K562 (cell line): ENCODE measurements around the gene PAH. TPM values are rescaled to one million over a fixed set of nuclear protein-coding genes. Genes with fewer than 3 reads are reported as not detected.

Source experiments
- ATAC-seq: fragments of 200-7000 bp; cut with Tn5 transposase; 3 replicates; pipeline ENCODE4 v1.9.1; 2020; ENCODE audit warnings: moderate library complexity
- BruUV-seq: library from RNA; stranded (reverse); fragments of 400-500 nt; replicated peaks from 2 replicates; lab custom pipeline; 2021; lab: Mats Ljungman, UMichigan
- CTCF ChIA-PET: fragments of 300-600 bp; formaldehyde crosslinking; extraction: SDS; loops from one replicate; lab custom pipeline; 2021; ENCODE audit warnings: low intra/inter-chr PET ratio; lab: Yijun Ruan, JAX
- POLR2A ChIA-PET: fragments of 300-600, 350-650 bp; sonication (Branson Sonifier 250); formaldehyde crosslinking; extraction: SDS; loops from one replicate; lab custom pipeline; 2021; ENCODE audit warnings: antibody characterized with exemption, inconsistent platforms; lab: Yijun Ruan, JAX
- DNase-seq, 4 experiments: peaks; one replicate each; pipeline versions ENCODE4 v3.0.0 to v3.0.0-alpha.2; 2011 to 2018; ENCODE audit warnings: low spot score in 3 of 4, mixed read lengths in 3 of 4; ENCODE audit errors: extremely low read depth in 1 of 4
- FAIRE-seq: peaks from 2 replicates; lab custom pipeline; 2011; peaks lifted over from hg19 to GRCh38; lab: Jason Lieb, UNC
- H2AFZ ChIP-seq: 2 replicates; pipeline ENCODE4 v1.6.0; 2011; ENCODE audit warnings: low read depth, low read length, control low read depth, inconsistent platforms
- H3K27ac ChIP-seq: fragments of 200-600 bp; 3 replicates; pipeline ENCODE4 v1.8.0; 2011; ENCODE audit warnings: low read depth, mild to moderate bottlenecking, control low read depth, inconsistent platforms, low read length, moderate library complexity, mixed read lengths; ENCODE audit errors: extremely low read depth
- H3K27me3 ChIP-seq, 2 experiments: fragments of 300-600 bp in 1 of 2; 2 replicates in 1 of 2; 3 replicates in 1 of 2; pipeline versions ENCODE4 v1.6.0 to v1.8.0; 2011; ENCODE audit warnings: inconsistent platforms in 2 of 2, low read length in 2 of 2, mild to moderate bottlenecking in 1 of 2, mixed read lengths in 1 of 2, moderate library complexity in 1 of 2; ENCODE audit not compliant: control insufficient read depth in 2 of 2, insufficient read depth in 2 of 2
- H3K36me3 ChIP-seq: fragments of 300-600 bp; 3 replicates; pipeline ENCODE4 v1.8.0; 2011; ENCODE audit warnings: mild to moderate bottlenecking, low read length, inconsistent platforms; ENCODE audit not compliant: control insufficient read depth, insufficient read depth
- H3K4me1 ChIP-seq, 2 experiments: fragments of 200-600 bp in 1 of 2; replicated peaks in 1 of 2; 2 replicates in 1 of 2; 3 replicates in 1 of 2; pipeline versions ENCODE4 v1.5.1 to v1.8.0; 2011; ENCODE audit warnings: inconsistent platforms in 2 of 2, low read length in 2 of 2, mild to moderate bottlenecking in 1 of 2, mixed read lengths in 1 of 2, moderate library complexity in 1 of 2; ENCODE audit not compliant: control insufficient read depth in 2 of 2, insufficient read depth in 2 of 2
- H3K4me2 ChIP-seq: 2 replicates; pipeline ENCODE4 v1.6.1; 2011; ENCODE audit warnings: low read length, control low read depth, inconsistent platforms, mixed read lengths; ENCODE audit not compliant: insufficient read depth
- H3K4me3 ChIP-seq: fragments of 200-600 bp; sonication (generic), shearing (Covaris generic); 2 replicates; pipeline ENCODE4 v1.5.1; 2016; ENCODE audit warnings: control low read depth, inconsistent platforms
- H3K79me2 ChIP-seq: fragments of 200-600 bp; 3 replicates; pipeline ENCODE4 v1.8.0; 2011; ENCODE audit warnings: low read length, inconsistent platforms; ENCODE audit not compliant: control insufficient read depth, insufficient read depth
- H3K9ac ChIP-seq, 2 experiments: 2 replicates each; pipeline versions ENCODE4 v1.6.0 to v1.6.1; 2011; ENCODE audit warnings: low read depth in 2 of 2, low read length in 2 of 2, control low read depth in 1 of 2, inconsistent platforms in 1 of 2, mild to moderate bottlenecking in 1 of 2, mixed read lengths in 1 of 2; ENCODE audit not compliant: insufficient read depth in 1 of 2
- H3K9me1 ChIP-seq: one replicate; pipeline ENCODE4 v1.6.0; 2011; ENCODE audit warnings: inconsistent platforms, mild to moderate bottlenecking, low read length, moderate library complexity; ENCODE audit not compliant: control insufficient read depth, insufficient read depth
- H3K9me3 ChIP-seq: replicated peaks from 2 replicates; pipeline ENCODE4 v1.5.1; 2011; ENCODE audit warnings: low read depth, low read length, inconsistent platforms; ENCODE audit not compliant: control insufficient read depth, insufficient read depth
- H4K20me1 ChIP-seq: replicated peaks from 2 replicates; pipeline ENCODE4 v1.6.1; 2011; ENCODE audit warnings: low read length, inconsistent platforms, mixed read lengths; ENCODE audit not compliant: control insufficient read depth, insufficient read depth
- BMI1 ChIP-seq: fragments of 150-350 bp; IDR thresholded peaks from 2 replicates; pipeline ENCODE4 v1.6.1; 2014; ENCODE audit warnings: low read length
- CSDE1 ChIP-seq, 2 experiments: fragments of 450-650 bp; IDR thresholded peaks; 2 replicates each; pipeline ENCODE4 v1.6.1; 2016; ENCODE audit warnings: mild to moderate bottlenecking in 1 of 2
- E2F3 ChIP-seq: fragments of 250-450 bp; sonication (Bioruptor Pico); IDR thresholded peaks from 2 replicates; pipeline ENCODE4 v1.4.0; 2020; ENCODE audit warnings: mild to moderate bottlenecking
- FOXM1 ChIP-seq, 2 experiments: fragments of 450-650 bp in 1 of 2; sonication (generic) in 1 of 2; formaldehyde crosslinking in 1 of 2; IDR thresholded peaks; 2 replicates each; pipeline versions ENCODE4 v1.6.1 to v1.9.0; 2017 to 2022; ENCODE audit warnings: low read depth in 2 of 2, mild to moderate bottlenecking in 2 of 2, missing genetic modification reagents in 1 of 2, moderate library complexity in 1 of 2
- RFX5 ChIP-seq: IDR thresholded peaks from 2 replicates; pipeline ENCODE4 v1.6.1; 2011; ENCODE audit warnings: low read depth, mild to moderate bottlenecking, improper control_type of control experiment, low read length
- SETDB1 ChIP-seq: IDR thresholded peaks from one replicate; pipeline ENCODE4 v1.6.1; 2012; ENCODE audit warnings: low read length, control low read depth, inconsistent platforms
- SMAD4 ChIP-seq: fragments of 250-450 bp; sonication (Bioruptor Pico); conservative IDR thresholded peaks from 2 replicates; pipeline ENCODE4 v1.8.0; 2021; ENCODE audit warnings: inconsistent platforms, mild to moderate bottlenecking, moderate library complexity
- TAF7 ChIP-seq: fragments of 450-650 bp; IDR thresholded peaks from 2 replicates; pipeline ENCODE4 v1.6.1; 2016; ENCODE audit warnings: missing genetic modification characterization, missing compliant biosample characterization
- TSC22D4 ChIP-seq: fragments of 450-650 bp; IDR thresholded peaks from 2 replicates; pipeline ENCODE4 v1.6.1; 2016; ENCODE audit warnings: missing genetic modification characterization, missing biosample characterization, control low read depth
- ZBTB7A ChIP-seq: IDR thresholded peaks from 2 replicates; pipeline ENCODE4 v1.6.1; 2011; ENCODE audit warnings: low read depth, mild to moderate bottlenecking, low read length, moderate library complexity, borderline replicate concordance; ENCODE audit not compliant: control insufficient read depth
- ZC3H8 ChIP-seq: fragments of 450-650 bp; IDR thresholded peaks from 2 replicates; pipeline ENCODE4 v1.6.1; 2017
- ZNF134 ChIP-seq: fragments of 250-450 bp; sonication (Bioruptor Pico); conservative IDR thresholded peaks from 2 replicates; pipeline ENCODE4 v1.4.0; 2020
- ZNF586 ChIP-seq: fragments of 450-650 bp; formaldehyde crosslinking; conservative IDR thresholded peaks from 2 replicates; pipeline ENCODE4 v1.4.0; 2020; ENCODE audit warnings: mild to moderate bottlenecking, moderate library complexity
- ZNF668 ChIP-seq: fragments of 250-450 bp; sonication (Bioruptor Pico); IDR thresholded peaks from 2 replicates; pipeline ENCODE4 v1.8.0; 2022; ENCODE audit warnings: mild to moderate bottlenecking, inconsistent platforms
- WGBS: fragments of 100-300 bp; shearing (Covaris generic); methylation state at CpG from one replicate; pipeline ENCODE4 v1.1.6; 2016; ENCODE audit warnings: low coverage, mixed read lengths; ENCODE audit not compliant: insufficient coverage; ENCODE audit errors: missing lambda C conversion rate; 5-methylcytosine and 5-hydroxymethylcytosine counted together
- in situ Hi-C: fragments of 300-500 bp; cut with MboI; formaldehyde crosslinking; loops from 4 replicates; pipeline ENCODE4 v1.15.0; 2018; ENCODE audit warnings: inconsistent platforms, mixed read lengths
- intact Hi-C: fragments of 100-400 bp; cut with micrococcal nuclease; formaldehyde crosslinking; loops from 2 replicates; pipeline ENCODE4 v1.14.2; 2022
- polyA plus RNA-seq, 8 experiments: library from polyadenylated mRNA; depleted of rRNA in 4 of 8; stranded (reverse) in 5 of 8; unstranded in 3 of 8; fragments of >200 nt; fragmentation: Nextera tagmentation in 2 of 8; fragmentation: Illumina TruSeq in 1 of 8; extraction: Ambion mirVana in 2 of 8; extraction: Trizol in 1 of 8; gene quantifications; 2 replicates each; pipeline versions ENCODE4 v1.2.1 to v1.2.3, GENCODE V29; 2011 to 2014; ENCODE audit warnings: inconsistent platforms in 1 of 8, missing spikeins in 1 of 8
- total RNA-seq, 7 experiments: library from RNA; depleted of rRNA in 6 of 7; stranded (reverse); fragments of >200 nt in 6 of 7; fragmentation: Illumina TruSeq in 2 of 7; extraction: Trizol in 2 of 7; gene quantifications; 2 replicates each; pipeline versions ENCODE4 v1.2.1 to v1.2.3, GENCODE V29; 2011 to 2021; ENCODE audit warnings: low replicate concordance in 1 of 7
- TF ChIP-seq, protein P1 (sequence below): fragments of 250-450 bp; sonication (Bioruptor Pico); IDR thresholded peaks from 2 replicates; pipeline ENCODE4 v1.4.0; 2020; ENCODE audit warnings: mild to moderate bottlenecking, moderate library complexity
- TF ChIP-seq, protein P2 (sequence below): sonication (generic); formaldehyde crosslinking; IDR thresholded peaks from 2 replicates; pipeline ENCODE4 v1.8.0; 2022; ENCODE audit warnings: mild to moderate bottlenecking, low read depth, missing genetic modification reagents
- TF ChIP-seq, protein P3 (sequence below): fragments of 250-450 bp; sonication (Bioruptor Pico); IDR thresholded peaks from 2 replicates; pipeline ENCODE4 v1.5.0; 2021

Gene PAH
- total and polyA plus RNA-seq, 9 of the 15 experiments (the other 6 are each of a cell fraction or from before 2014, with no cell fraction given): 0.13 to 0.75 (median 0.69) TPM; not detected in 6

DNA sequence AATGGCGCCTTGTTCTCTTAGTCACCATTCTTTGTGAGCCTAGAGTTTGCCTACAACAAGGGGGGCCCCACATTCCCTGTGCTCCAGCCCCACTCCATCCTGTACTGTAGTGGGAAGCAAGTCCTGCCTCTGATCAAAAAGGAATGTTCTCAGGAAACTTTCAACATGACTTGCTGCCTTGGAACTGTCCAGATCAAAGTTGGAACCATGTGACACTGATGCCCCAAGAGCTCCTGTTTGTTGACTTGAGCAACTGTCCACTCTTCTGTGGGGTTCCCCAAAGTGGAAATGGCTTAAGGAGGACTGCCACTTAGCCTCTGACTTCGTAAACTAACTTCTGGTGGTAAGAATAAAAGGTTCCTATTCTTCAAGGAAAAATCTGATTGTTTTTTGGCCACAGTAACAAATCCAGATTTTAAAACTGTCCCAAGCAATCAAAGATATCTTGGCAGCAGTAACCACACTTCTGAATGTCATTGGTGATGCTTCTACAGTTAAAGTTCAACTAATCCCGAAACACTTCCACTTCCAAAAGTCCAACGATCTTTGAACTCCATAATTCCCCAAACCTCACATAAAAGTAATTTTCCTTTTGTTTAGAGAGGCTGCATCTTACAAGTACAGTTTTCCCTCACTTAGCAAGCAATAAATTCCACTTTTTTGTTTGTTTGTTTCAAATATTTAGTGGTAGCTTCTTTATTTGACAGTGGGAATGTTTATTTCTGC lies 67.2 kb downstream of the PAH start:
- FAIRE-seq: no peak
- CTCF ChIA-PET: no interaction called here

More for the DNA sequence above, 67.2 kb downstream of the PAH start:
- no peaks in the 10 kb centered on the region for H3K9me1 ChIP-seq
- TF ChIP-seq ZC3H8 (no peak), CSDE1 (IDR thresholded peaks at IDR 0.05) (no peak), FOXM1 (IDR thresholded peaks at IDR 0.05; ENCODE audit: low read depth) (no peak), FOXM1 (CRISPR knock-in tag; IDR thresholded peaks at IDR 0.05; ENCODE audit: low read depth) (no peak), SMAD4 (CRISPR knock-in tag) (no peak), ZNF668 (no peak), ZNF586 (CRISPR knock-in tag) (no peak), SETDB1 (no peak), E2F3 (CRISPR knock-in tag) (no peak), ZBTB7A (no peak), TAF7 (tag) (no peak), TSC22D4 (tag) (no peak), RFX5 (no peak), ZNF134 (CRISPR knock-in tag) (no peak), BMI1 (no peak)
- TF ChIP-seq, protein P1, sequence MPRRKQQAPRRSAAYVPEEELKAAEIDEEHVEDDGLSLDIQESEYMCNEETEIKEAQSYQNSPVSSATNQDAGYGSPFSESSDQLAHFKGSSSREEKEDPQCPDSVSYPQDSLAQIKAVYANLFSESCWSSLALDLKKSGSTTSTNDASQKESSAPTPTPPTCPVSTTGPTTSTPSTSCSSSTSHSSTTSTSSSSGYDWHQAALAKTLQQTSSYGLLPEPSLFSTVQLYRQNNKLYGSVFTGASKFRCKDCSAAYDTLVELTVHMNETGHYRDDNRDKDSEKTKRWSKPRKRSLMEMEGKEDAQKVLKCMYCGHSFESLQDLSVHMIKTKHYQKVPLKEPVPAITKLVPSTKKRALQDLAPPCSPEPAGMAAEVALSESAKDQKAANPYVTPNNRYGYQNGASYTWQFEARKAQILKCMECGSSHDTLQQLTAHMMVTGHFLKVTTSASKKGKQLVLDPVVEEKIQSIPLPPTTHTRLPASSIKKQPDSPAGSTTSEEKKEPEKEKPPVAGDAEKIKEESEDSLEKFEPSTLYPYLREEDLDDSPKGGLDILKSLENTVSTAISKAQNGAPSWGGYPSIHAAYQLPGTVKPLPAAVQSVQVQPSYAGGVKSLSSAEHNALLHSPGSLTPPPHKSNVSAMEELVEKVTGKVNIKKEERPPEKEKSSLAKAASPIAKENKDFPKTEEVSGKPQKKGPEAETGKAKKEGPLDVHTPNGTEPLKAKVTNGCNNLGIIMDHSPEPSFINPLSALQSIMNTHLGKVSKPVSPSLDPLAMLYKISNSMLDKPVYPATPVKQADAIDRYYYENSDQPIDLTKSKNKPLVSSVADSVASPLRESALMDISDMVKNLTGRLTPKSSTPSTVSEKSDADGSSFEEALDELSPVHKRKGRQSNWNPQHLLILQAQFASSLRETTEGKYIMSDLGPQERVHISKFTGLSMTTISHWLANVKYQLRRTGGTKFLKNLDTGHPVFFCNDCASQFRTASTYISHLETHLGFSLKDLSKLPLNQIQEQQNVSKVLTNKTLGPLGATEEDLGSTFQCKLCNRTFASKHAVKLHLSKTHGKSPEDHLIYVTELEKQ (CRISPR knock-in tag): no peak
- TF ChIP-seq, protein P2, sequence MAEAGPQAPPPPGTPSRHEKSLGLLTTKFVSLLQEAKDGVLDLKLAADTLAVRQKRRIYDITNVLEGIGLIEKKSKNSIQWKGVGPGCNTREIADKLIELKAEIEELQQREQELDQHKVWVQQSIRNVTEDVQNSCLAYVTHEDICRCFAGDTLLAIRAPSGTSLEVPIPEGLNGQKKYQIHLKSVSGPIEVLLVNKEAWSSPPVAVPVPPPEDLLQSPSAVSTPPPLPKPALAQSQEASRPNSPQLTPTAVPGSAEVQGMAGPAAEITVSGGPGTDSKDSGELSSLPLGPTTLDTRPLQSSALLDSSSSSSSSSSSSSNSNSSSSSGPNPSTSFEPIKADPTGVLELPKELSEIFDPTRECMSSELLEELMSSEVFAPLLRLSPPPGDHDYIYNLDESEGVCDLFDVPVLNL: no peak
- TF ChIP-seq, protein P3, sequence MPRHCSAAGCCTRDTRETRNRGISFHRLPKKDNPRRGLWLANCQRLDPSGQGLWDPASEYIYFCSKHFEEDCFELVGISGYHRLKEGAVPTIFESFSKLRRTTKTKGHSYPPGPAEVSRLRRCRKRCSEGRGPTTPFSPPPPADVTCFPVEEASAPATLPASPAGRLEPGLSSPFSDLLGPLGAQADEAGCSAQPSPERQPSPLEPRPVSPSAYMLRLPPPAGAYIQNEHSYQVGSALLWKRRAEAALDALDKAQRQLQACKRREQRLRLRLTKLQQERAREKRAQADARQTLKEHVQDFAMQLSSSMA (CRISPR knock-in tag): no peak
- intact Hi-C loops (no loop called here), in situ Hi-C loops (no loop called here)
- no peak overlapping the region for H3K4me3 ChIP-seq
- no peaks in the 10 kb centered on the region for H3K4me1 ChIP-seq
- no TSS peak for BruUV-seq
- H3K79me2 ChIP-seq: no peaks in the 10 kb centered on the region
- H3K9me3 ChIP-seq: no peaks in the 10 kb centered on the region
- H3K27me3 ChIP-seq: no peaks in the 10 kb centered on the region; a peak in 1 of 5 replicates
- POLR2A ChIA-PET: no interaction called here
- H3K9ac ChIP-seq: no peak overlapping the region
- DNase-seq: no peak
- no peaks in the 10 kb centered on the region for H3K36me3 ChIP-seq
- no peak overlapping the region for H3K4me2 ChIP-seq
- no peak overlapping the region for H2AFZ ChIP-seq
- no peak for ATAC-seq
- no peaks in the 10 kb centered on the region for H4K20me1 ChIP-seq
- 4% methylated on average over 4 of the region's 4 CpGs for WGBS
- no peak overlapping the region for H3K27ac ChIP-seq
